ENCODE results near the gene CRKL. TPM values are rescaled to one million over a fixed set of nuclear protein-coding genes. Genes with fewer than 3 reads are reported as not detected.

The CRKL gene
- total RNA-seq, 1 donor from 2014 or later, result 59.6 TPM

DNA sequence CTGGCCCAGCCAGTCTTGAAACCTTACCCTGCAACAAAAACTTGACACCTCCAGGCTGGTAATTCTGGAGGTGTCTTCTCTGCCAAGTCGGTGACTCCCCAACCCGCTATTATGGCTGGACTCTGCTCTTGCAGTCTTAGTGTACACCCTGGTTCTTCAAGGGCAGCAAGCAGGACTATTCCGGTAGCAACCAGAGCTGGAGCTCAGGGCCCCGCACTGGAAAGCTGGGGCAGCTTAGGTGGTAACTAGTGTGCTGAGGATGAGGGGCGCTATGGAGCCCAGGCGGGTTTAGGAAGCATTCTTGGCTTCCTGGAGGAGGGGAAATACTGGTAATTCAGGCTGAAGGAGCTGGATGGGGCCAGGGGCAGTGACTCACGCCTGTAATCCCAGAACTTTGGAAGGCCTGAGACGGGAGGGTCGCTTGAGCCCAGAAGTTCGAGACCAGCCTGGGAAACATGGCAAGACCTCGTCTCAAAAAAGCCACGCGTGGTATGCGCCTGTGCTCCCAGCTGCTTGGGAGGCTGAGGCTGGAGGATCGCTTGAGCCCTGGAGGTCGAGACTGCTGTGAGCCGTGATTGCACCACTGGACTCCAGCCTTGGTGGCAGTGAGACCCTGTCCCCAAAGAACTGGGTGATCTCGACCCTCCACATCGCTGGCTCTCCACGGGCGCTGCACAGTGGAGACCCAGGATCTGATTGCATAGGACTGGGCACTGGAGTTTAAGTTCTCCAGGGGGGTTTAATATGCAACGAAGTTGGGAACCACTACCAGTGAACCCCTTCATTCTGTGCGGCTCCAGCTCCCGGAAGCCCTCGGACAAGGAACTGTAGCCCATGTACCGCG is 39.3 kb downstream of the CRKL start:
- Mint-ChIP-seq H3K27ac (ENCODE audit: unreplicated experiment) (no peak overlapping the region), H3K27me3 (ENCODE audit: unreplicated experiment) (peaks cover 16% of the 10 kb centered on the region), H3K9me3 (ENCODE audit: unreplicated experiment) (peaks cover 16% of the 10 kb centered on the region), H3K36me3 (ENCODE audit: unreplicated experiment) (no peaks in the 10 kb centered on the region), H3K4me3 (ENCODE audit: unreplicated experiment) (peak overlapping the region; percentile 61), H3K4me1 (ENCODE audit: low read depth, unreplicated experiment) (peaks cover 21% of the 10 kb centered on the region)
- DNase-seq, result no peak
- TF ChIP-seq CTCF (IDR thresholded peaks at IDR 0.05; ENCODE audit: partially characterized antibody, unreplicated experiment), result no peak

DNA sequence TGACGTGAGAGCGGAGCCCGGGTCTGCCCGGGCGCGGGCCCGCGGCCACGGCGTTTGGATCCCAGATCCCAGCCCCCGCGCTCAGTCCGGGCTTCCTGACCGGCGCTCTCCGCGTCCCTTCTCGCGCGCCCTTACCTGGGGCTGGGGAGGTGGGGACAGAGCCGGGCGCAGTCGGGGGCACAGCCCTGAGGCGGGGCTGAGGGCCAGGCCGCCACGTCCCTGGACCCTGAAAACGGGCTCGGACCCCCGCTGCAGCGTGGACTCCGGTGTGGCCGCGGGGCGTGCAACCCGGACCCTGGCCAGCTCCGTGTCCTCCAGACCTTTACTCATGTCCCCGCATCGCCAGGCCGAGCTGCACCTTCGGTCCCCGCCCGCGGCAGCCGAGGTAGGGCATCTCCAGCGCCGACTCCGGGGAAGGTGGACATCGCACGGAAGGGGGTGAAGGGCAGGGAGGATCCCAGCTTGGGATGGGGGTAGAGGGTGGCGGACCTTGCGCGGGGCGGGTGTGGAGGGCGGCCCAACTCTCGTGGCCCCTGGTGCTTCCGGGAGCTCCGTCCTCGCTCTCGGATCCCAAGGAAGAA is 40.0 kb downstream of the CRKL start:
- TF ChIP-seq CTCF (IDR thresholded peaks at IDR 0.05; ENCODE audit: partially characterized antibody, unreplicated experiment), result no peak
- Mint-ChIP-seq H3K27ac (ENCODE audit: unreplicated experiment) (no peak overlapping the region), H3K4me3 (ENCODE audit: unreplicated experiment) (peak overlapping the region; percentile 64), H3K4me1 (ENCODE audit: low read depth, unreplicated experiment) (peaks cover 14% of the 10 kb centered on the region), H3K36me3 (ENCODE audit: unreplicated experiment) (no peaks in the 10 kb centered on the region), H3K27me3 (ENCODE audit: unreplicated experiment) (peaks cover 16% of the 10 kb centered on the region), H3K9me3 (ENCODE audit: unreplicated experiment) (peaks cover 13% of the 10 kb centered on the region)
- DNase-seq, result no peak

DNA sequence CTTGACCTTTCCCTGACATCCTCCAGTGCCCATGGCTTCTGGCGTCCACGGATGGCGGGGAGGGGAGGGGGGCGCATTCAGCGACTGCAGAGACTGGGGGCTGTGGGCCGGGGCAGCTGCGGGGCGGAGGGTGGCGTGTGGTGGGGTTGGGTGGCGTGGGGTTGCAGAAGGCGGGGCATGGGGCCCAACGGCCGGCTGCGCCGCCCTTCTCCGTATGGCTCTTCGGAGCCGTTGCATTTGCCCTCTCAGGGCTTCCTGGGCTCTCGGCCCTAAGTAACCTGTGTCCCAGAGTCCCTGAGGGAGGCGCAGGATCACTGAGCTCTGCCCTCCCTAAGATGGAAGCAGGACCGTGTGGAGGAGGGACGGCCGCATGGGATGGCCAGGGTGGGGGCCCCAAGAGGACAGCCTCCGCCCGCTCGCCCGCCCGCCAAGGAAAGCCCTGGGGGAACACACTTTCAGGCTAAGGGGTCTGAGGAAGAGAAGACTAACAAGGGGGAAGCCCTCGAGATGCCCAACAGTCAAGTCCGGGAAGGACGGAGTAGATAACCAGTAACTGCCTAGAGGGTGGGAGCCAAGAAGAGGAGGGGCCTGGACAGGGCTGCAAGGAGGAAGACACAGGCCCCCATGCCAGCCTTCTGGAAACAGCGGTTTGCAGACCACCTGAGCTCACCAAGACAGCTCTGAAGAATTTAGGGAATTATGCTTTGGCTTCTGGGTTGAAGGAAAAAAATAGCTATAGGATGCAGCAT is 40.6 kb downstream of the CRKL start:
- peaks cover 10% of the 10 kb centered on the region for H3K9me3 Mint-ChIP-seq (ENCODE audit: unreplicated experiment)
- DNase-seq, result peak; percentile 46
- TF ChIP-seq CTCF (IDR thresholded peaks at IDR 0.05; ENCODE audit: partially characterized antibody, unreplicated experiment), result no peak
- H3K4me3 Mint-ChIP-seq (ENCODE audit: unreplicated experiment), result peak overlapping the region; percentile 64
- peaks cover 11% of the 10 kb centered on the region for H3K27me3 Mint-ChIP-seq (ENCODE audit: unreplicated experiment)
- no peaks in the 10 kb centered on the region for H3K36me3 Mint-ChIP-seq (ENCODE audit: unreplicated experiment)
- H3K4me1 Mint-ChIP-seq (ENCODE audit: low read depth, unreplicated experiment), result peaks cover 8% of the 10 kb centered on the region
- peak overlapping the region; percentile 38 for H3K27ac Mint-ChIP-seq (ENCODE audit: unreplicated experiment)

DNA sequence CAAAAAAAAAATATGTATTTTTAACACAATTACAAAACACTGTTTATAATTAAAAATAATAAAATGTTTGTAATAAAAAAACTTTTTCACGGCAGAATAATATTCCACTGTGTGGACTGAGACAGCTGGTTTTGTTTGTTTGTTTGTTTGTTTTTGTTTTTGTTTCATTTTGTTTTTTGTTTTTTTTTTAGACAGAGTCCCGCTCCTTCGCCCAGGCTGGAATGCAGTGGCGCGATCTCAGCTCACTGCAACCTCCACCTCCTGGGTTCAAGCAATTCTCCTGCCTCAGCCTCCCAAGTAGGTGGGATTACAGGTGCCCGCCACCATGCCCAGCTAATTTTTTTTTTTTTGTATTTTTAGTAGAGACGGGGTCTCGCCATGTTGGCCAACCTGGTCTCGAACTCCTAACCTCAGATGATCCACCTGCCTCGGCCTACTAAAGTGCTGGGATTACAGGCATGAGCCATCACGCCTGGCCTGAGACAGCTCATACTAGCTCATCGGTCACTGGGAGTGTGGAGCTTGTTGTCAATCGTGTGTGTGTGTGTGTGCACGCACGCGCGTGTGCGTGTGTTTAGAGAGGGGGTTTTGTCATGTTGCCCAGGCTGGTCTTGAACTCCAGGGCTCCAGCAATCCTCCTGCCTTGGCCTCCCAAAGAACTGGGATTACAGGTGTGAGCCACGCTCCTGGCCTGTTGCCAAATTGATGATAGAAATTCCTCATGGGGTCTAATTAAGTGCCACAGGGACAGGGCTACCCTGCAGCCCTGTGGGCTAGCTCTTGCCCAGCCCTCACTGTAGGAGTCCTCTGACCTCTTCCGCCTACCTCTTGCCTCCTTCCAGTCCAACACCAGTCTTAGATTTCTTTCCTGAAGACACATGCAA is 42.6 kb downstream of the CRKL start:
- no peak for TF ChIP-seq CTCF (IDR thresholded peaks at IDR 0.05; ENCODE audit: partially characterized antibody, unreplicated experiment)
- peaks cover 11% of the 10 kb centered on the region for H3K4me1 Mint-ChIP-seq (ENCODE audit: low read depth, unreplicated experiment)
- H3K9me3 Mint-ChIP-seq (ENCODE audit: unreplicated experiment), result peaks cover 8% of the 10 kb centered on the region
- no peak overlapping the region for H3K27ac Mint-ChIP-seq (ENCODE audit: unreplicated experiment)
- DNase-seq, result no peak
- peaks cover 17% of the 10 kb centered on the region for H3K27me3 Mint-ChIP-seq (ENCODE audit: unreplicated experiment)
- no peak overlapping the region for H3K4me3 Mint-ChIP-seq (ENCODE audit: unreplicated experiment)
- no peaks in the 10 kb centered on the region for H3K36me3 Mint-ChIP-seq (ENCODE audit: unreplicated experiment)
